Retinal pigment epithelial cell (primary cell): ENCODE measurements around the gene PPT1.

Experiments used
- DNase-seq: peaks from one replicate; pipeline ENCODE4 v3.0.0-alpha.2; 2010; ENCODE audit warnings: low read depth
- H3K4me3 ChIP-seq: 2 replicates; pipeline ENCODE4 v1.5.1; 2011; ENCODE audit warnings: mild to moderate bottlenecking, low read length, control low read depth, moderate library complexity
- CTCF ChIP-seq: conservative IDR thresholded peaks from 2 replicates; pipeline ENCODE4 v1.5.1; 2011; ENCODE audit warnings: low read depth, low read length, control low read depth, inconsistent platforms

PPT1 gene

GRCh38 chr1:40029608-40030007 is 67.4 kb downstream of the PPT1 start:
- no peak for DNase-seq
- no peak for TF ChIP-seq CTCF
- no peak overlapping the region for H3K4me3 ChIP-seq

DNA sequence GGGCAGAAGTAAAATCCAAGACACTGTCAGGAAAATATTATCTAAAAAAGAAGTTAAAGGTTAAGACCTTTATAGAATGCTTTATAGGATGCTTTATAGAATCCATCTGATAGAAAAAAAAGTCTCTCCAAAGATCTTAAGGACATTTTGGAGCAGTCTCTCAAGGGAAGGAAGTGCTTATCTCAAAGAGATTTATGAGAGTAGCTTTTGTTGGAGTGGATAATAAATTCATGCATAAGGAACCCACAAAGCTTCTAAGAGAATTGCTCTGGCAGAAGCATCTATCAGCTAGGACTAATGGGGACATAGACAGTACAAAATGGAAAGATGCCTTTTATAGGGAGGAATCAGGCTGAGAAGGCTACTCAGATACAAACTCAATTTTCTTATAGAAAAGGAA is 69.4 kb downstream of the PPT1 start:
- TF ChIP-seq CTCF: no peak
- no peak overlapping the region for H3K4me3 ChIP-seq
- no peak for DNase-seq

DNA sequence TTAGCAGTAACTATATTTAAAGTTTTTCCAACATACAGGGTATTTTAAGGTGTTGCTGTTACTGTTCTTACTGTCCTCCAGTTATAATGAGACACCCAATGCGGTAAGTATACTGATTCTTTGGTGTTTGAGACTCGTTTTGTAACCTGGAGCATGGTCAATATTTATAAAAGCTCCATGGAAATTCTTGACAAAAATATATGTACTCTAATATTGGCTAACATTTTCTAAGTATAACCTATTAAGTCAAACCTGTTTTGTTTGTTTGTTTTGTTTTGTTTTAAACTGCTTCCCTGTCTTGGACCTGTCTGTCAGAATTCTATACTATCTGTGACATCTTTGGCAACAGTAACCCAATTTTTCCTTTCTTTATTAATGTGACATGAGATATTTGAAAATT is 72.4 kb downstream of the PPT1 start:
- no peak overlapping the region for H3K4me3 ChIP-seq
- TF ChIP-seq CTCF: no peak
- no peak for DNase-seq

GRCh38 chr1:40023379-40023944 is 73.6 kb downstream of the PPT1 start:
- DNase-seq: no peak
- H3K4me3 ChIP-seq: no peak overlapping the region
- no peak for TF ChIP-seq CTCF
